A549 (cell line): ENCODE data around the gene RNF130.

Source experiments
- JUNB ChIP-seq: fragments of >200 bp; sonication (Bioruptor Twin); formaldehyde crosslinking; IDR thresholded peaks from 2 replicates; pipeline ENCODE4 v1.6.1; 2016
- NR3C1 ChIP-seq: fragments of >200 bp; sonication (Bioruptor Twin); formaldehyde crosslinking; IDR thresholded peaks from 3 replicates; pipeline ENCODE4 v1.6.1; 2017
- POLR2A ChIP-seq: IDR thresholded peaks from 2 replicates; pipeline ENCODE4 v1.6.1; 2012; ENCODE audit warnings: mild to moderate bottlenecking, low read length
- SMC3 ChIP-seq: fragments of >200 bp; sonication (Bioruptor Twin); formaldehyde crosslinking; IDR thresholded peaks from 3 replicates; pipeline ENCODE4 v1.6.1; 2018; ENCODE audit warnings: inconsistent platforms

DNA sequence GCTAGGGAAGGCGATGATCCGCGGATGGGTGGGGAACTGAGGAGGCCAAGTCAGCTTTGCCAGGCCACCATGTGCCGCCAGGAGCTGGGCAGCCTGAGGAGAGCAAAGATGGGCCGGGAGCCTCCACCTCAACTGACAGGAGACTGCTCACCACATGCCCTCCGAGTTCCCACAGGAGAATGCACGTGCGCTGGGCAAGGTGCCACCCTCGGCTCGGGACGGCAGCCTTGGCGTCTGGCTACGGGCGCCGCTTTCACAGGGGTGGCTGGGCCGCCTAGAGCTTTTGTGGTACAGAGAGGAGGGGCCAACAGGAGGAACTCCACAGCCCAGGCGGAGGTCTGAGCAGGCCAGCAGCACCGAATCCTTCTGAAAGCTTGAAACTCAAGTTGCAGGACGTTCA, 158.6 kb downstream of the RNF130 start:
- TF ChIP-seq POLR2A, result no peak
- no peak for TF ChIP-seq JUNB
- TF ChIP-seq SMC3, result no peak
- no peak for TF ChIP-seq NR3C1
